Esophagus muscularis mucosa (tissue), 4 donors: ENCODE measurements around the gene GJC2. TPM values are rescaled to one million over a fixed set of nuclear protein-coding genes. Genes with fewer than 3 reads are reported as not detected.

Experiments
- DNase-seq: peaks from one replicate; pipeline ENCODE4 v3.0.0-alpha.2; 2017; ENCODE audit errors: extremely low spot score
- H3K27ac ChIP-seq, 4 donors: fragments of 200-600 bp; sonication (generic); replicated peaks in 1 of 4; 1 replicate in 3 of 4; 2 replicates in 1 of 4; pipeline ENCODE4 v1.5.1; 2016 to 2019; ENCODE audit warnings: mild to moderate bottlenecking in 1 of 4
- H3K27me3 ChIP-seq, 4 donors: fragments of 200-600 bp; sonication (generic); one replicate each; pipeline versions ENCODE4 v1.5.1 to v1.6.0; 2016 to 2019
- H3K36me3 ChIP-seq, 4 donors: fragments of 200-600 bp; sonication (generic); one replicate each; pipeline ENCODE4 v1.5.1; 2016 to 2019
- H3K4me1 ChIP-seq, 4 donors: fragments of 200-600 bp; sonication (generic); one replicate each; pipeline ENCODE4 v1.5.1; 2016 to 2019
- H3K4me3 ChIP-seq, 4 donors: fragments of 200-600 bp; sonication (generic); 1 replicate in 2 of 4; 2 replicates in 2 of 4; pipeline ENCODE4 v1.5.1; 2016 to 2019; ENCODE audit warnings: mild to moderate bottlenecking in 4 of 4, moderate library complexity in 1 of 4
- H3K9me3 ChIP-seq, 4 donors: fragments of 200-600 bp; sonication (generic); 1 replicate in 3 of 4; 2 replicates in 1 of 4; pipeline ENCODE4 v1.5.1; 2016 to 2019
- EP300 ChIP-seq: sonication (generic); formaldehyde crosslinking; IDR thresholded peaks from one replicate; pipeline ENCODE4 v1.6.1; 2017; ENCODE audit warnings: antibody characterized with exemption
- POLR2A ChIP-seq: fragments of 450-650 bp; IDR thresholded peaks from one replicate; pipeline ENCODE4 v1.6.1; 2017; ENCODE audit warnings: antibody characterized with exemption, moderate library complexity, mild to moderate bottlenecking, low read depth
- POLR2AphosphoS5 ChIP-seq, 2 donors: sonication (generic); formaldehyde crosslinking; IDR thresholded peaks; one replicate each; pipeline ENCODE4 v1.6.1; 2017; ENCODE audit warnings: antibody characterized with exemption in 2 of 2
- WGBS: methylation state at CpG from one replicate; pipeline ENCODE4 v1.1.5; 2018; 5-methylcytosine and 5-hydroxymethylcytosine counted together
- intact Hi-C: fragments of 100-400 bp; cut with DNase I; formaldehyde crosslinking; loops from one replicate; pipeline ENCODE4 v1.15.1; 2023
- total RNA-seq, 4 donors: library from RNA; depleted of rRNA; stranded (reverse); fragments of >200 nt; gene quantifications; one replicate each; pipeline versions ENCODE4 v1.1.0 to v1.2.1, GENCODE V29; 2016
- TF ChIP-seq, protein P1 (sequence below), 3 experiments: fragments of 200-600 bp in 2 of 3; fragments of 450-650 bp in 1 of 3; sonication (generic) in 2 of 3; IDR thresholded peaks; one replicate each; pipeline ENCODE4 v1.5.1; 2017 to 2019; ENCODE audit warnings: antibody characterized with exemption in 3 of 3, mild to moderate bottlenecking in 2 of 3, moderate library complexity in 1 of 3

GJC2 gene
- 10 to 100 TPM in 1 of 4 donors, 1 to 10 TPM in 3; 6.0 to 11.3 (median 7.8) TPM for total RNA-seq

DNA sequence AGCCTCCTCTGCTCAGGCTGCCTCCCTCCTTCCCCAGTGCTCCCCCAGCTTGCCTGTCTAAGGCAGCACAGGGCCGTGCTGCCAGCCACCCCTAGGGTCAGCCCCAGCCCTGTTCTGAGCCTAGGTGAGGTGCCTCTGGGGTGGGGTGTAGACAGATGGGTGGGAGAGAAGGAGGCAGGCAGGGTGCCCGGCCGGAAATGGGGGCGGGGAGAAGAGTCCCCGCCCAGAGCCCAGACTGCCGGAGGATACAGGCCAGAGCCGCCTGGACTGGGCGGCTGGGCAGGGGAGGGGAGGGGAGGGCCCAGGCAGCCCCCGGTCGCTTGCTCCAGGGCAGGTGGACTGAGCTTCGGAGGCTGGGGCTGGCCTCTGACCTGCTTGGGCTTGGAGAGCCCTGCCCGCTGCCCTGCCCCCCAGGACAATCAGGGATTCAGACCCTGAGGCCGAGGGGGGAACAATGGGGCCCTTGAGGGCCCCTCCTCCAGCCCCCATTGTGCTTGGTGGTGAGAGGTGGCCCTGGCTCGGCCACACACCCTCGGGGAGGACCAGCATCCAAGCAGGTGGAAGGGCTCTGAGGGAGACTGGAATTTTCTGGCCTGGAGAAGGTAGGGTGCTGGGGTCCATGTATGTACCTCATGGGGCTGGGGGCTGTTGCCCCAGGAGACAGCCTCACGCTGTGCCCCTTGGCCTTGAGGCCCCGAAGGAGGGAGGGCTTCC is at the start of gene GJC2:
GJC2 (plus strand) TSS at position 525 of the 714 bp plus-strand sequence. CDS start 7,829 bp downstream, outside the sequence.
- peaks cover 7 to 43% (median 42%) of the 10 kb centered on the region in 4 donors for H3K36me3 ChIP-seq
- H3K27me3 ChIP-seq, result no peaks in the 10 kb centered on the region
- peak within 1 kb of the TSS; percentile 44 to 57 (median 49) for H3K4me3 ChIP-seq
- DNase-seq, result no peak
- H3K4me1 ChIP-seq, result peaks cover 51 to 82% (median 75%) of the 10 kb centered on the region in 4 donors
- intact Hi-C loops, result no loop called here
- peak within 1 kb of the TSS; percentile 85 to 95 (median 90) for H3K27ac ChIP-seq
- 56% methylated on average over 8 of the region's 17 CpGs for WGBS
- H3K9me3 ChIP-seq, result no peaks in the 10 kb centered on the region
- TF ChIP-seq EP300 (no peak), POLR2AphosphoS5 (IDR thresholded peaks at IDR 0.05) (peak; percentile 63 to 68)

DNA sequence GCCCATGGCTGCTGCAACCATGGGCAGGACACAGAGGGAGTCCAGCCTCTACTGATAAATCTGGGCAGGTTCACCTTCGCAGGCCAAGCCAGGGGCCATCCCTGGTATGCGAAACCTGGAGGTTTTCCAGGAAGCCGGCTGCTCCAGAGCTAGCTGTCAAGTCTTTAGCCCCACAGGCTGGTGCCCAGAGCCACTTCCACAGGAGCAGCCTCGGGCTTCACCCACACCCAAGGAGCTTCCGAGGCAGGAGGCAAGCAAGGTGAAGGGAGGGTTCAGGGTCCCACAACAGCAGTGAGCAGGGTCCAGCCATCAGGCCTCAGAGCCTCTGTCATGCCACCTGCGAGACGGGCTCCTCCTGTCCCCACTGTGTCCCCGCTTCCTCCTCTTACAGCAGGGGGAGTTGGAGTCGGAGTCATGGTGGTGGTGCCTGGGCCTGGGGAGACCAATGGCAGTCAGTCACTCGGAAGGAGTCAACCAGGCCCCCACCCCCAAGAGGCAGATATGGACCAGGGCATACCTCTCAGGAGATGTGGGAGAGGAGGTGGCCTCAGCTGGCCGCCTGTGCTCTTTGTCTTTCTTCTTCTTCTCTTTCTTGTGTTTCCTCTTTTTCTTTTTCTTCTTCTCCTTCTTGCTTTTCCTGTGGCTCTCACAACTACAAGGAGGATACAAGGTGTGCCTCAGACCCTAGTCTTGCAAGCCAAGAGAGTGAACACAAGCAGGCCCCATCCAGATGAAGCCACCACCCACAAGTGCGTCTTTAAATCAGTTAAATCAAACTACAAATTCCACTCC is 48.7 kb upstream of the GJC2 start:
- Histone ChIP-seq H3K9me3 (no peaks in the 10 kb centered on the region), H3K4me3 (no peak overlapping the region), H3K4me1 (peaks cover 34 to 53% (median 42%) of the 10 kb centered on the region in 4 donors), H3K36me3 (peaks cover 34 to 60% (median 56%) of the 10 kb centered on the region in 4 donors), H3K27ac (peak overlapping the region in 3 of 4 donors; percentile 88 to 95 (median 94)), H3K27me3 (no peaks in the 10 kb centered on the region)
- intact Hi-C loops, result loop anchor here (5.0 kb wide), 1 partner anchor 154 kb away; the partner anchor contains the start of gene WNT9A
- DNase-seq, result no peak
- TF ChIP-seq, protein P1, sequence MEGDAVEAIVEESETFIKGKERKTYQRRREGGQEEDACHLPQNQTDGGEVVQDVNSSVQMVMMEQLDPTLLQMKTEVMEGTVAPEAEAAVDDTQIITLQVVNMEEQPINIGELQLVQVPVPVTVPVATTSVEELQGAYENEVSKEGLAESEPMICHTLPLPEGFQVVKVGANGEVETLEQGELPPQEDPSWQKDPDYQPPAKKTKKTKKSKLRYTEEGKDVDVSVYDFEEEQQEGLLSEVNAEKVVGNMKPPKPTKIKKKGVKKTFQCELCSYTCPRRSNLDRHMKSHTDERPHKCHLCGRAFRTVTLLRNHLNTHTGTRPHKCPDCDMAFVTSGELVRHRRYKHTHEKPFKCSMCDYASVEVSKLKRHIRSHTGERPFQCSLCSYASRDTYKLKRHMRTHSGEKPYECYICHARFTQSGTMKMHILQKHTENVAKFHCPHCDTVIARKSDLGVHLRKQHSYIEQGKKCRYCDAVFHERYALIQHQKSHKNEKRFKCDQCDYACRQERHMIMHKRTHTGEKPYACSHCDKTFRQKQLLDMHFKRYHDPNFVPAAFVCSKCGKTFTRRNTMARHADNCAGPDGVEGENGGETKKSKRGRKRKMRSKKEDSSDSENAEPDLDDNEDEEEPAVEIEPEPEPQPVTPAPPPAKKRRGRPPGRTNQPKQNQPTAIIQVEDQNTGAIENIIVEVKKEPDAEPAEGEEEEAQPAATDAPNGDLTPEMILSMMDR (IDR thresholded peaks at IDR 0.05), result no peak
- TF ChIP-seq POLR2A (no peak), EP300 (no peak), POLR2AphosphoS5 (IDR thresholded peaks at IDR 0.05) (no peak)
- 72% methylated on average over 10 of the region's 12 CpGs for WGBS

- Histone ChIP-seq H3K27ac (peak overlapping the region; percentile 88 to 97 (median 94)), H3K36me3 (peaks cover 34 to 60% (median 57%) of the 10 kb centered on the region in 4 donors), H3K4me1 (peaks cover 28 to 48% (median 36%) of the 10 kb centered on the region in 4 donors), H3K4me3 (peak overlapping the region; percentile 79 to 97 (median 87)), H3K9me3 (no peaks in the 10 kb centered on the region), H3K27me3 (no peaks in the 10 kb centered on the region)
- DNase-seq, result no peak
- 54% methylated on average over 15 of the region's 15 CpGs for WGBS
- intact Hi-C loops, result loop anchor here (5.0 kb wide), 1 partner anchor 154 kb away; the partner anchor contains the start of gene WNT9A
- TF ChIP-seq, protein P1 (IDR thresholded peaks at IDR 0.05), result no peak
- TF ChIP-seq EP300 (no peak), POLR2AphosphoS5 (IDR thresholded peaks at IDR 0.05) (no peak), POLR2A (no peak)
Measured at GRCh38 chr1:228101614-228101993, 48.1 kb upstream of the GJC2 start.

DNA sequence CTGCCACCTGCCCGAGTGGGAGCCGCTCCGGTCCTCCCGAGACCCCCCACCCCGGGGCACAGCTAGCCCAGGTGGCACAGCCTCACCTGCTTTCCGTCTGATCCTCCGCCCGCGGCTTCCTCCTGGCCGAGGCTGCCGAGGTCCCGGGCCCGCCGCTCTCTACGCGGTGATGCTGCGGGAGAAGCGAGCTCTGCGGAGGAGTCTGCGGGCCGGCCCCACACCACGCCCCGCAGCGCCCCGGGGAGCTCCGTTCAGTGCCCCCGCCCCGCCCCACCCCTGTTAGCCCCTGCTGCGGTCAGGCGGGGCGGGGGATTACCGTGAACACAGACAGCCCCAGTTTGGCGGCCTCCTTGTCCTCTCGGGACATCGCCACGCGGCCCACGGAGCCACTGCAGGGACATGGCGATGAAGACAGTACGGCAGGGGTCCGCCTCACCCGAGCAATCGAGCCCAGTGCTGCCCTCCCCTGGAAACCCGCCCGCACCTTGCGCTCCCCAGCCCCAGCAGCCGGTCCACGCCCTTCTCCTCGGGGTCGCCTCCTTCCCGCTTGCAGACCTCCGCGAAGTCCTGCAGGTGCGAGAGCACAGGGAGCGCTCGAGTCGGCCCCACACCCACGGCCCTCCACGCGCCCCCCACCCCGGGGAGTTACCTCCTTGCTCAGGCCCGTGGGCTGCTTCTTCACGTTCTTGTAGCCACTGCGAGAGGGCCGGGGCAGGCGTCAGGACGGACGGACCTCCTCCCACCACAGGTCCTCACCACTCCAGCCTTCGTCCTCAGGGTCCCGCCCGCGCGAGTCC is 47.5 kb upstream of the GJC2 start:
- no peak for DNase-seq
- TF ChIP-seq POLR2A, result no peak
- TF ChIP-seq EP300, result no peak
- no peak for TF ChIP-seq POLR2AphosphoS5 (IDR thresholded peaks at IDR 0.05)
- TF ChIP-seq, protein P1 (IDR thresholded peaks at IDR 0.05), result no peak
- H3K9me3 ChIP-seq, result no peaks in the 10 kb centered on the region
- H3K27ac ChIP-seq, result peak overlapping the region; percentile 88 to 97 (median 94)
- H3K36me3 ChIP-seq, result peaks cover 34 to 60% (median 57%) of the 10 kb centered on the region in 4 donors
- intact Hi-C loops, result loop anchor here (5.0 kb wide), 1 partner anchor 155 kb away; the partner anchor contains the start of gene WNT9A
- H3K4me3 ChIP-seq, result peak overlapping the region; percentile 79 to 97 (median 87)
- no peaks in the 10 kb centered on the region for H3K27me3 ChIP-seq
- peaks cover 22 to 42% (median 30%) of the 10 kb centered on the region in 4 donors for H3K4me1 ChIP-seq
- 25% methylated on average over 12 of the region's 73 CpGs for WGBS
